Glutamatergic neuron (in vitro differentiated cells): ENCODE measurements around the gene CAMTA1. TPM values are rescaled to one million over a fixed set of nuclear protein-coding genes. Genes with fewer than 3 reads are reported as not detected.

Experiments used
- DNase-seq: peaks from one replicate; pipeline ENCODE4 v3.0.0; 2022
- H3K27ac Mint-ChIP-seq: one replicate; pipeline ENCODE4 v1.8.0; 2020; ENCODE audit warnings: mild to moderate bottlenecking, mixed read lengths, inconsistent platforms; ENCODE audit not compliant: unreplicated experiment
- H3K27me3 Mint-ChIP-seq: one replicate; pipeline ENCODE4 v1.8.0; 2020; ENCODE audit warnings: mild to moderate bottlenecking, moderate library complexity, mixed read lengths, inconsistent platforms; ENCODE audit not compliant: unreplicated experiment
- H3K36me3 Mint-ChIP-seq: one replicate; pipeline ENCODE4 v1.8.0; 2020; ENCODE audit warnings: mild to moderate bottlenecking, mixed read lengths, inconsistent platforms; ENCODE audit not compliant: unreplicated experiment
- H3K4me1 Mint-ChIP-seq: one replicate; pipeline ENCODE4 v1.8.0; 2020; ENCODE audit warnings: mild to moderate bottlenecking, low read depth, mixed read lengths, inconsistent platforms; ENCODE audit not compliant: unreplicated experiment
- H3K4me3 Mint-ChIP-seq: one replicate; pipeline ENCODE4 v1.8.0; 2020; ENCODE audit warnings: mild to moderate bottlenecking, mixed read lengths, inconsistent platforms; ENCODE audit not compliant: unreplicated experiment
- H3K9me3 Mint-ChIP-seq: one replicate; pipeline ENCODE4 v1.8.0; 2020; ENCODE audit warnings: mild to moderate bottlenecking, moderate library complexity, mixed read lengths, inconsistent platforms; ENCODE audit not compliant: unreplicated experiment
- total RNA-seq: library from RNA; stranded (reverse); fragmentation: NEBNext Ultra II Directional; extraction: Animal tissue kit (Norgen Biotek cat#: 25700); gene quantifications from one replicate; pipeline ENCODE4 v1.2.1, GENCODE V29; 2021; ENCODE audit not compliant: unreplicated experiment
- TF ChIP-seq, protein P1 (sequence below): fragments of 200-600 bp; sonication (generic); IDR thresholded peaks from one replicate; pipeline ENCODE4 v1.5.0; 2021; ENCODE audit not compliant: partially characterized antibody, unreplicated experiment

CAMTA1 gene
- total RNA-seq, 1 donor from 2014 or later = 77.2 TPM

DNA sequence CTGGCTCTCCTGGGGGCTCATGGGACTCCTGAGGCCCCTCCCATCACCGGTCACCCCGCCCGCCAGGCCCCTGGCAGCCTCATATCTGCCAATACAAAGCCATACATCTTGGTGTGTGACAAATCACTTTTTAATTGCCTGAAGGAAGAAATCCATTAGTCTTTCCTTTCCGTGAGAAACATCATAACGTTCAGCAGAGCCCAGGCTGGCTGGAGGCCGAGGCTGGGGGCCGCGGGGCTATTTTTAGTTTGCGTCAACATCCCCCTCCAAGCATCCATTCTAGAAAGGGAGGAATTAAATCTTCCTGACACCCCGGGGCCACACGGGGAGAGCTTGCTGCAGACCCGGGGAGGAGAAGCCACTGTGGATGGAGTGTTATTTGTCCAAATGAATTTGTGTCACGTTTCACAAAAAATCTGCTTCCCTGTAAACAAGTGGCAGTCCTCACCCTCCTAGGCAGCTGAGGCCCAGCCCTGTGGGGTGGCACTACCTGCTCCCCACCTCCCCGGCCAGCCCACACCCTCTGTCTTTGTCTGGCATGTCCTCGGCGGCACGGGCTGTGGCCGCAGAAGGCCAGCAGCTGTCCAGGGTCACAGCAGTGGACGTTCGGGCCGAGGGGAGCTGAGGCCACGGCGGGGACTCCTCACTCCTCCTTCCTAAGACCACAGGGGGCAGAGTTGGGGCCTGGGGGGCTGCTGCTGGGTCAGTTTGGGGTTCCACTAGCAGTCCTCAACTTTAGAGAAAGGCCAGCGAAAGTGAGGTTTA, 749.0 kb downstream of the CAMTA1 start:
- Mint-ChIP-seq H3K4me3 (no peak overlapping the region), H3K9me3 (peaks cover 4% of the 10 kb centered on the region), H3K27me3 (peaks cover 5% of the 10 kb centered on the region), H3K27ac (no peak overlapping the region), H3K4me1 (peaks cover 23% of the 10 kb centered on the region), H3K36me3 (no peaks in the 10 kb centered on the region)
- TF ChIP-seq, protein P1, sequence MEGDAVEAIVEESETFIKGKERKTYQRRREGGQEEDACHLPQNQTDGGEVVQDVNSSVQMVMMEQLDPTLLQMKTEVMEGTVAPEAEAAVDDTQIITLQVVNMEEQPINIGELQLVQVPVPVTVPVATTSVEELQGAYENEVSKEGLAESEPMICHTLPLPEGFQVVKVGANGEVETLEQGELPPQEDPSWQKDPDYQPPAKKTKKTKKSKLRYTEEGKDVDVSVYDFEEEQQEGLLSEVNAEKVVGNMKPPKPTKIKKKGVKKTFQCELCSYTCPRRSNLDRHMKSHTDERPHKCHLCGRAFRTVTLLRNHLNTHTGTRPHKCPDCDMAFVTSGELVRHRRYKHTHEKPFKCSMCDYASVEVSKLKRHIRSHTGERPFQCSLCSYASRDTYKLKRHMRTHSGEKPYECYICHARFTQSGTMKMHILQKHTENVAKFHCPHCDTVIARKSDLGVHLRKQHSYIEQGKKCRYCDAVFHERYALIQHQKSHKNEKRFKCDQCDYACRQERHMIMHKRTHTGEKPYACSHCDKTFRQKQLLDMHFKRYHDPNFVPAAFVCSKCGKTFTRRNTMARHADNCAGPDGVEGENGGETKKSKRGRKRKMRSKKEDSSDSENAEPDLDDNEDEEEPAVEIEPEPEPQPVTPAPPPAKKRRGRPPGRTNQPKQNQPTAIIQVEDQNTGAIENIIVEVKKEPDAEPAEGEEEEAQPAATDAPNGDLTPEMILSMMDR = no peak
- DNase-seq = no peak

- Mint-ChIP-seq H3K4me3 (no peak overlapping the region), H3K4me1 (peaks cover 28% of the 10 kb centered on the region), H3K27ac (no peak overlapping the region), H3K9me3 (peaks cover 4% of the 10 kb centered on the region), H3K27me3 (peaks cover 5% of the 10 kb centered on the region), H3K36me3 (no peaks in the 10 kb centered on the region)
- DNase-seq = no peak
- TF ChIP-seq, protein P1 = no peak
Measured at GRCh38 chr1:7535016-7535415, 749.8 kb downstream of the CAMTA1 start.

GRCh38 chr1:7535934-7536878, 751.0 kb downstream of the CAMTA1 start:
- H3K36me3 Mint-ChIP-seq = no peaks in the 10 kb centered on the region
- H3K27ac Mint-ChIP-seq = no peak overlapping the region
- peaks cover 4% of the 10 kb centered on the region for H3K9me3 Mint-ChIP-seq
- H3K27me3 Mint-ChIP-seq = peaks cover 5% of the 10 kb centered on the region
- TF ChIP-seq, protein P1 = no peak
- H3K4me1 Mint-ChIP-seq = peaks cover 31% of the 10 kb centered on the region
- no peak overlapping the region for H3K4me3 Mint-ChIP-seq
- DNase-seq = peak; percentile 51

DNA sequence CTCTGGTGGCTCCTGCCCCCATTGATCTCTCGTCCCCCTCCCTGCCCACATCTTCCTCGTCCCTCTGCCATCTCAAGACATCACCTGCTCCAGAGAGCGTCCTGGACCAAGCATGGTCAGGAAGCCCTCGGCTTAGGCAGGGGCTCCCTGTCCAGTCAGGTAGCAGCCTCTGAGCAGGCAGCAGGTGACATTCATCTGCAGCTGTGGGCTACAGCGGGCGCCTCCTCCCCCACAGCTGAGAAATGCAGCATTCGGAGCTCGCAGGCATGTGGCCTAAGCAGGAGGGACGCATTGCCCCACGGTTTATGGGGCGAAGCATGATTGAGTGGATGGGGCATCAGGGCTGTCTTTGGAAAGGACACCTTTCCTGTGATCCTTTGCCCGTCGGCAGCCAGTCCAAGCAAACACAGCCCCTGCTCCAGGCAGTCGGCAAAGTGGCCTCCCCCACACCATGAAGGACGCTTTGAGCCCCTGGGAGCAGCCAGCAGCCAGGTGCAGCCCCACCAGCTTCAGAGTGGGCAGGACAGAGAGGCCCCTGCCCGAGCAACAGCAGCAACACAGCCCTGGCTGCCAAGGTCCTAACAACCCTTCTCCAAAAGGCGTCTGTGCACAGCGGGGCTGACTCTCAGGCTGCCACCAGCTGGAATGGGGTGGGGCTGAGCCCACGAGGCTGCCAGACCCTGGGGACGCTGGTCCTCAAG, 751.8 kb downstream of the CAMTA1 start:
- Mint-ChIP-seq H3K9me3 (peaks cover 4% of the 10 kb centered on the region), H3K36me3 (no peaks in the 10 kb centered on the region), H3K4me1 (peaks cover 31% of the 10 kb centered on the region), H3K27ac (peak overlapping the region; percentile 75), H3K27me3 (peaks cover 5% of the 10 kb centered on the region), H3K4me3 (no peak overlapping the region)
- TF ChIP-seq, protein P1 = no peak
- peak; percentile 48 for DNase-seq
